Measurements from ENCODE around the gene PRKCH.
"Not testable (repeated sequence)": the region's sequence is repeated elsewhere in the genome, so short reads cannot be mapped to it uniquely, and the experiment has no call there.

Gene PRKCH

DNA sequence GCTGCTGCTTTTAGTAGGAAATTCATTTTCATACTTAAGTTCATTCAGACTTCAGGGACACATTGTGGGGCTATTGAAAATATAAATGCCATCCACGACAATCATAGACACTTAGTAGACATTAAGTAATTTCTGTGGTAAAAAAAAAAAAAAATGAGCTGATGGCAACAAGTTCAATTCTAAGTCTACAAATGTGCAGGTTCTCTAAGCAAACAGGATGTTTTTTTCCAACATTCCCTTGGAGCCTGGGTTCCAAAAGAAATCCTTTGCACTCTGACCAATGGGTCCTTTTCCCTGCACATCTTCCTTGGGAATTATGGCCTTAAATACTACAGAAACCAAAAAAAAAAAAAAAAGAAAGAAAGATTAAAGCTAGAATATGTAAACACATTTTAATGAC is 198.4 kb downstream of the PRKCH start:
- no peak for DNase-seq

DNA sequence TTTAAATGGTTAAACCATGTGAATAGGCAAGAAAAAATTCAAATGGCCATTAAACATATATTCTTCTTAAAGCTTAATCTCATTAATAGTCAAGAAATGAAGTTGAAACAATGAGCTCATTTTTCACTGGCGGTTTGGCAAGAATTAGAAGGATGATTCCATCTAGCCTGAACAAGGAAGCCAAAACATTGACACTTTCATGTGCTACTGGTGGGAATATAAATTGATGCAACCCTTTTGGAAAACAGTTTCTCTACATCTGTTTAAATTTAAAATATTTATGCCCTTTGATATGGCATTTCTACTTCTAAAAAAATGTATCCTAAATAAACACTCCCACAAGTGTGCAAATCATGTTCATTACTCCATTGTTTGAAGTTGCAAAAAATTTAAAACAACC is 199.2 kb downstream of the PRKCH start:
- DNase-seq = no peak

DNA sequence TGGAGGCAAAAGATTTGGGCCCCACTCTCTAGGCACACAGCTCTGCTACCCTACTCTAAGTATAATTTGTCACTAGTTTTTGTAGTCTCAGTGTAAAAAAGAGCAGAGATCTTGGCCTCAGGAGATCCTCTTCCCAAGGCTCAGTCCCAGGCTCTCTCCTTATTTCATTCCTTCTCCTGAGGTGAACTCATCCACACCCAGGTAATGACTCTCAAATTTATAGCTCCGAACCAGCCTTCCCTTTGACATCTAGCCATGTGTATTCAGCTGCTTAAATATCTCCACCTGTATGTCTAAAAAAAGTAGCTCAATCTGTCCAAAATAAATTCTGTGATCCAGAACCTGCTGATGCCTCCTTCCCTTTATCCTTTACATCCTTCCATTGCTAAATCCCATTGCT is 200.4 kb downstream of the PRKCH start:
- DNase-seq = no peak

DNA sequence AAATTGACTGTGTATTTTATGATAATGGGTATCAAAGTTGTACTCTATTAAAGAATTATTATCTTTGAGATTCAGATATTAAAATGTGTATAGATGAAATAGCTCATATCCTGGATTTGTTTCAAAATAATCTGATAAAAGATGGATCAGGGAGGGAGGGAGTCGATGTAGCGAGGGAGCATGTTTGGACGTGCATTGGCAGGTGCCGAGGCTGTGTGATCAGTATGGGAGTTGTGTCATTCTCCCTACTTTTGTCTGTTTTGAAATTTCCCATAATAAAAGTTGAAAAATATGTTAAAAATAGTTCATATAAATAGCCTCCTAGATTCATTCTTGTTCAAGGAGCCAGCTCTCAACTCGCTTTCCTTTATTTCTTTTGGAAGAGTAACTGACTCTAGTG is 202.4 kb downstream of the PRKCH start:
- no peak for DNase-seq

DNA sequence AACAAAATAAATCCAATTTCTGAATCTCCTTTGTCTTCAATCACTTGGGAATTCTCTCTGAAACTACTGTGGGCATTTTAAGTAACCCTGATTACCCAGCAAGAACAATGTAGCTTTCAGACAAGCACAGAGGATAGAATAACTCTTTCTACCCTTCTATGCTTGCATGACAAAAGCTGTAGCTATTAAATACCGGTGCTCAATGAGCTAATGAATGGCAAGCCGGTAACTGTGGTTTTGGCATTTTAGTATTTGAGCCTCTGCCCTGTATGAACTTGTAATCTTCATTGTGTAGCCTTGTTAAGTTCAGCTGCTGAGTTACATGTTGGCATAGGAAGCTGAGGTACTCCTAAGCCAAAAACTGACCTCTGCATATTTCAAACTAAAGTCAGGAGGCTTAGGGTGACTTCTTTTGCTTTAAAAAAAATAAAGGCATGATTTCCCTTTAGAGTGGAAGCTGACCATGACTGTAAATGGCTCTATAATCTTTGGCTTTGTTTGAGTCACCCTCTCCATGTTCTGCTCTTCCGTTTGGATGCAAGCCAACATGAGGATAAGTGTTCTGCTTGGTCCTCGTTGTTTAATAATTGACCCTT is 202.9 kb downstream of the PRKCH start:
- no peak for DNase-seq

DNA sequence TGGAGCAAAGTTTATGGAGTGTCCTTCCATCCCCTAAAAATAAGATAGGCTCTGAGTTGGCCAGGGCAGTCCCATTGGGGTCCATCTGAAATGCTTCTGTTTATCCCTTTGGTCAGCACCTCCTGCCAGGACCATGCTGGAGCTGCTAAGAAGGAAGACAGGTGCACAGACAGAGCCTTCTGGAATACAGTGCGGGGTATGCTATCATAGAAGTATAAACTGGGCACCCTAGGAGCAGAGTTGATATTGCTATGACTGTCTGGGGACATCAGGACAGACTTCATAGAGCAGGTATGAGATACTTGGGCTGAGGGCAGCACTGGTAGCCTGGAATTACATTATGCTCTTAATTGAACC is 203.5 kb downstream of the PRKCH start:
- no peak for DNase-seq

DNA sequence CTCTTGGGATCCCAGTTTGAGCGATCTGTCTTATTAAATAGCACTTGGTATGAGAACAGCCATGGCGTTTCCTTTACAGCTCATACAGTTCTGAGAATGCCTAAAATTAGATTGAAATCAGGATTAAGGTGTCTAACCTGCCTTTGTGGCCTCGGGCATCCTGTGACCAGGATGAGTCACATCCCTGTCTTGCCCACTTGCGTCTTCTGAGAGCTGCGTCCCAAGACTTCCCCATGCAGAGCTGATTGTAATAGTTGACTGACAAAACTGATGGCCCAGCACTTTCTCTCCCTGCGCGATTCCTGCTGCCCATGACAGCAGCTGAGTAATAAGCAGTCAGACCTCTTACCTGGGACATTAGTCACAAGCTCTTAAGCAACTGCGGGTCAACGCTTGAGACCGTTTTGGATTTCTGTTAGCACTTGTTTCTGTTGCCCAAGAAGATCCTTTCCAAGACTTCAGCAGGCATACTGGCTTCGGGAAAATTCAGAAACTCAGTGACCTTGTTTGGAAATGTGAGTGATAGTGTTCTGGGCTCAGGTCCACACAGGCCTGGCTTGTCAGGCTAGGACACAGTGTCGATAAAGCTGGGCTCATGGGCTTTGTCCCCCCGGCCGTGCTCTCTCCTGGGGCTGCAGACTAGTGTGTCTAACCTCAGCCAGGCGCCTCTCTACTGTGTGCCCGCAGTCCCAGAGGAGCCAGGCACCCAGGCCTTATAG is 204.1 kb downstream of the PRKCH start:
- peak; percentile 69 for DNase-seq

DNA sequence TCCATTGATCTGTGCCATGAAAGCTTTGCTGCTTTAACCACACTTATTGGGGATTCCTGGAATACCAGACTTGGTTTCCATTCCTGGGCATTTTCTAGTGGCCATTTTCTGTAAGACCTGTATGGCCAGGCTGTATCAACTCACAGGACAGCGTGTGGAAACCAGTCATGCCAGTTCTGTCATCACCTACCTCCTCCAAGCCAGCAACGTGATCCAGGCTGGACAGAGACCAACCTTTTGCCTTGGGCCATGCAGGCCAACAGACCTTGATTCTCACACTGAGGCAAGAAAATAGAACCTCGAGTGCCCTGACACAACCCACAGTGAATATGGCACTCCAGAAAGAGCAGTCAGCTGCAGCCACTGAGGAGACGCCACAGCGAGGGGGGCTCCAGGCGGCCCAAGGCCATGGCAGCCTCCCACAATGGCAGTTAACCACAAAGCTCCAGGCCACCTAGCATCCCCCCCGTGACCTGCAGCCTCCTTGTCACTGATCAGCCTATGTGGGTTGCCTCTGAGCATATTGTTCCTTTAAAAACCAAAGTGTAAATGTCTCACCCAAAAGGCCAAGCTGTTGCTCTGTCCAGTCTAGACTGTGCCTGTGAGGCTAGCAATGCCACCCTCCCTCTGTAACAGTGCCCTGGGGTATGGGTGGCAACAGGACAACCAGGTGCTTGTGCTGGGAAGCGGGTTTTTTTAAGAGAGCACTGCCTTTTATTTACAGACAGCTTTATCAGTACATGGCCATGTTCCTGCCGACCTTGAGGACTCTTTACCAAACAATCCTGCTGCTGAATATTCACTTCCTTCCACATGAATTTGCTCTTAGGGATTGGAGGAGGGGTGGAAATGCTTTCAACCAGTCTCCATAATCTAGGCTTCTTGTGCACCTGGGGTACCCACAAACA is 205.3 kb downstream of the PRKCH start:
- DNase-seq = no peak

DNA sequence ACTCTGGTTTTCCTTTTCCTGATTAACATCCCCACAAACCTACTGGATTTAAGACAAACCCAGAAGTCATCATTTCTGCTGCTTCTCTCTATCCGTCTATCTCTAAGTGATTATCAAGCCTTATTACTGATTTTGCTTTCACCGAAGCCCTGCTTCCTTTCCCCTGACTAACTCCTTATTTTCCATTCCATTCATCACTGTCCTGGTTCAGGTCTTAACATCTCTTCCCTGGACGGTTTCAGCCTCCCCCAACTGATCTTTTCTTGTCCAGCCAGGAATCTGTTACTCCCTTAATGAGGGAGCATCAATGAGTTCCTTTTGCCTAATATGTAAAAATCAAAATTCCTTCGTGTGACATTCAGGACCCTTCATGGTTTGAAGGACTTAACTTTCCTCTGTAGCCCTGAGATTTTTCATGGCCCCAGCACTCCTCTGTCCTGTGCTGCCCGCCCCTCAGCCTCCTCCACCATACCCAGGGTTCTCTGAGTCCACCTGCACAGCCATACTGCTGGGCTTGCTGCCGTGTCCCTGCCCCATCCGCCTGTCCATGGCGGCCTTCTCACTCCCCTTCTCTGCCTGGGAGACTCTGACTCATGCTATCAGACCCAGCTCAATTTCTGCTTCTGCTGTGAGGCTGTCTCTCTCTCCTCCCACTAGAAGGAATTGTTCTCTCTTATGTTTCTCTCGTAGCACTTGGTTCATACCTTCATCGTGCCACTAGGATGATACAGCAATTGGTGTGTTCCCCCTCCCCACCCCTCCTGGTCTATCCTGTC is 206.1 kb downstream of the PRKCH start:
- DNase-seq = no peak

DNA sequence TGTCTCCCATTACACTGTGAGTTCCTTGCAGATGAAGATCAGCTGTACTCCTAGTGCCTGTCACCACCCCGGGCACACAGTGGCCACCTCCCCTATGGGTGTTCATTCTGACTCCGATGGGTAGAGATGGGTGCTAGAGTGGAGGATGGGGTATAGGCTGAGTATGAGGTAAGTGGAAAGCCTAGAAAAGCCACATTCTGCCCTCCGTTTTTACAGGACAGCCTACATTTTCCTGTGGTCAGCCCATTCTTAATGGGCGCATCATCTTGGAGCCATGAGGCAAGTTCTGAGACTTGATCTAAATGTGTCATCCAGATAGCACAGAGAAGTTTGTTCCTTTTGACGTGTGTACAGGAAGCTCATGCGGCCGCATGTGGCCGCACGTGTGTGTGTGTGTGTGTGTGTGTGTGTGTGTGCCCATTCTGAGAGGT is 207.2 kb downstream of the PRKCH start:
- DNase-seq = peak; percentile 41

DNA sequence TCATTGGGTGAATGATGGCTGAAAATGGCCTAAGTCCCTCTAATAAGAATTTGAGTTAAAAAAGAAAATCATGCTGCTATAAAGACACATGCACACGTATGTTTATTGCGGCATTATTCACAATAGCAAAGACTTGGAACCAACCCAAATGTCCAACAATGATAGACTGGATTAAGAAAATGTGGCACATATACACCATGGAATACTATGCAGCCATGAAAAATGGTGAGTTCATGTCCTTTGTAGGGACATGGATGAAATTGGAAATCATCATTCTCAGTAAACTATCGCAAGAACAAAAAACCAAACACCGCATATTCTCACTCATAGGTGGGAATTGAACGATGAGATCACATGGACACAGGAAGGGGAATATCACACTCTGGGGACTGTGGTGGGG is 208.0 kb downstream of the PRKCH start:
- not testable (repeated sequence) for DNase-seq

DNA sequence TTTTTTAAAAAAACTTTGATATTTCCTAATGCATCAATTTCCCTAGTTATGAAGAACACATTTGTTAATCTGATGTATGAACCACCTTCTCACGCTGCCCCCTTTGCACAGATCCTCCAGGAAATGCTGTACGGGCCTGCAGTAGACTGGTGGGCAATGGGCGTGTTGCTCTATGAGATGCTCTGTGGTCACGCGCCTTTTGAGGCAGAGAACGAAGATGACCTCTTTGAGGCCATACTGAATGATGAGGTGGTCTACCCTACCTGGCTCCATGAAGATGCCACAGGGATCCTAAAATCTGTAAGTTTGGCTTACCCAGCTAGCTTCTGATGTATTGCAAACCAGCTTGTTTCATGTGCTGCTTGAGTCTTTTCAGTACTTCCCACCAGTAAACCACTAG is 208.9 kb downstream of the PRKCH start:
- no peak for DNase-seq

DNA sequence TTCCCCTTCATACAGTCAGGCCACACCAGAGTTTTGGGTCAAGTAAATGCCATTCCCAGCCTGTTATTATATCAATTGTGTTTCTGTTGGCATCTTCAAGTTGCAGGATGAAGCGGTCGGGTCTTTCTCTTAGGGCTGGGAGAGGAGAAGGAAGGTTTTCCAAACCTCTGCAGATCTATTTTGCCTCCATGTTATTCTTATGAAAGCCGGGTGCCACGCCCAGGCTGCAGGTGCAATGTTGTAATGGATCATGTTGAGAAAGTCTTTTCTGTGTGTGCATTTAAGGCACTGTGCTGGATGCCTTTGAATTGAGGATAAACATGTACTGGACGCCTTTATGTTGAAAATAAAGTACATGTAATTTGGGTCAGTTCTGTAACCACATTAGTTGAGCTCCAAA is 209.5 kb downstream of the PRKCH start:
- no peak for DNase-seq

DNA sequence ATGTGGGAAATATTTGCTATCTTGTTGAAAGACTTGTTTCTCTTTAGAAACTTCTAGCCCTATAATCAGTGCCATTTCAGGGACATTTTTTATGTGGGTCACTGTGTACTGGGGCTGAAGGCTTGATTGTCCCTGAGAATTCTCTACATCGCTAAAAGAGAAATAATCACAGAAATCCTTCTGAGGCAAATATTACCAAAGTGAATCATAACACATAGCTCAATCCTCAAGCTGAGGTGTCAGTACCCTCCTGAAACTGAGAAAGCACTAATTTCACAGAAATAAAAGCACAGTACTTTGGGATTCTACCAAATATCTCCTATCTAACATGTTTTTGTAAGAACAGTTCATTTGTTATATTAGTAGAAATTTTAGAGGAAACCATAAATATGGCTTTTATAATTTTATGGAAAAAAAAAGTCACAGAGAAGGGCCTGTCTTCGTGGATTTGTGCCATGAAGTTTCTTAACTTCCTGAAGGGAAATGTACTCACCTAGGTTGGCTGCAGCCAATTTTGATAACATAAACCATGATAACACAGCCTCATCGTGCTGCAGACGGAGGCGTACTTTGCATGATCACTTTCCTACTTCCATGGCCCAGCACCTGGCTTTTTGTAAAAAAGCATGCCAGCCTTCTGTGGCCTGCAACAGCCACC is 210.2 kb downstream of the PRKCH start:
- no peak for DNase-seq

DNA sequence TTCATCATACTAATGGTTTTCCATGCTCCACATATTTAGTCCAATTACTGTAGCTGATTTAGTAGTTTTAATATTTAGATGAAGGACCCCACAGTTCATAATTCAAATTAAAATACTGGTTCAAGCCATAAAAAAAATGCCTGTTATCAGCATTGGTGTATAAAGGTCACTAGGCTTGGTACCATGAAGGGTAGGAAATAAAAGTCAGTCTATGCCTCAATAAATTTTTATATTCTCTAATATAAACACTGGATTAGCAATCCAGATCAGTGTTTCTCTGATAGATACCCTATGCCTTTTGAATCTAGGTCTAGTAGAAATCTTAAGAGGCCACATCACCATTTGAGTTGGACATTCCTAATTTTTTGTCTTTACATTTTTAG is 210.7 kb downstream of the PRKCH start:
- DNase-seq = no peak

DNA sequence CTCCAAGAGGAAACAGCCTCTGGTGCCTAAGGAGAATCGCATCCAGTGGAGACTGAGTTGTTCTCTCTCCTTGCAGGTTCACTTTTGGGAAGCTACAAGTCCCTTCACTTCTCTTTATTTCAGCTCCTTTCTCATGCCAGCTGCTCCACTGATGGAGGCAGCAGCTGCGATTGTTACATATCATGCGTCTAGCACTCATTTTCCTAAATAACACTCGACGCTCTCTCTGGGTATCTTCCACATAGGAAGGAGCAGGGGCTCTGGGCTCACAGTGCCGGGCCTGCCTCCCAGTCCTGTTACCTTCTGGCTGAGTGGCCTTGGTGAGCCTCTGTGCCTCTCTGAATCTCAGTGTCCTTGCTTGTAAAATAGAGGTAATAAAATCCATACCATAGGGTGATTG is 211.4 kb downstream of the PRKCH start:
- no peak for DNase-seq

DNA sequence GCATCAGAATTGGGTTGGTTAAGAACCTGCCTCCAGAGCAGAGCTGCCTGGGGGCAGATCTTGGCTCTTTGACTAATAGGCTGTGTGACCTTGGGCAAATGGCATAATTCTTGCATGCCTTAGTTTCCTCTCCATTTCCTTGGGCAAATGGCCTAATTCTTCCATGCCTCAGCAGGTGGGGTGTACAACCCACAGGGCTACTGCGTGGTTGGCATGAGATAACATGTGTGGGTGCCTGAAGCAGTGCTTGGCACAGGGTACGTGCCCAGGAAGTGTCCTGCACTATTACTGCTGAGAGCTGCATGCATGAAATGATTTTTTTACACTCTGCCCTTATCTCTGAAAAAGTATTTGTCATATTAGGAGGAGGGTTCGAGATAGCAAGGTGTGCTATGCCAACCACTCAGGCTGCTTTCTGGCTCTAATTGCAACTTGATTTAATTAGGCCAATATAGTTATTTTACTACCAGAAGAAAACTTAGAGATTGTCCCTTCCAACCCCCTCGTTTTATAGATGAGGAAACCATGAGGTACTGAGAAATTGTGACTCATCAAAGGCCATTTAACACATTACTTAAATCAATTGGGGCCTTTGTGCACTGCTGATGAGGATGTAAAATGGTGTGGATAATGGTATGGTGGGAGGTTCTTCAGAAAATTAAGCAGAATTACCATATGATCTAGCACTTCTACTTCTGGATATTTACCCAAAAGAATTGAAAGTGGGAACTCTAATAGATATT is 212.3 kb downstream of the PRKCH start:
- DNase-seq = no peak

DNA sequence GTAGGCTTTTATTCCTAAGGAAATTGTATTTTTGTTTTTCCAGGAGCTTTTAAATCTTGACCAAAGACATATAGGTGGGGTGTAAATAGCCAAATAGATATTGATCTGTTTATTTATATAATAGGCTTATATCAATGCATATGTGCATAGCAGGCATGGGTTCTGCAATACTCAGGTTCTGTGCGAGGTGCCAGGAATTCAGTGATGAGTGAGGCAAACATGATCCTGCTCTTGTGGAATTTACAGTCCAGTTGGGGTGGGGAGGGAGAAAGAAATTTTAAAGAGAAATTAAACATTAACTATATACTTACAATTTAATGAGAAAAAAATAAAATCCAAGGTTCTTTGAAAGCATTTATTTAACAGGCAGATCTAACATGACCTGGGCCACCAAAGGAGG is 213.7 kb downstream of the PRKCH start:
- no peak for DNase-seq

DNA sequence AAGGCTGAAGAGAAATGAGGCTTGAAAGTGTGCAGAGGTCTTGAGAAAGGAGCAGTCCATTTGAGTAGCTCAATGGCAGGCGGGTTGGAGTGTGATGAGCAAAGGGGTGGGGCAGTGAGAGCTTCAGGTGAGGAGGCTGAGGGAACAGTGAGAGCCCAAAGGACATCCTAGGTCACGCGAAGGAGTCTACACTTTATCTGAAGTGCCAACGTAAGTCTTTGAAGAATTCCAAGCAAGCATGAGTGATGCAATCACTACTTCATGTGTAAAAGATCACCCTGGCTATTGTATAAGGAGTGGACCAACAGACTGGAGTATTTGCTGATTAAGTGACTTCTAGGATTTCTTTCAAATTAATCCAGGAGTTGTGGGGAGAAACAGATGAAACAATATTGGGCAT is 214.1 kb downstream of the PRKCH start:
- no peak for DNase-seq

DNA sequence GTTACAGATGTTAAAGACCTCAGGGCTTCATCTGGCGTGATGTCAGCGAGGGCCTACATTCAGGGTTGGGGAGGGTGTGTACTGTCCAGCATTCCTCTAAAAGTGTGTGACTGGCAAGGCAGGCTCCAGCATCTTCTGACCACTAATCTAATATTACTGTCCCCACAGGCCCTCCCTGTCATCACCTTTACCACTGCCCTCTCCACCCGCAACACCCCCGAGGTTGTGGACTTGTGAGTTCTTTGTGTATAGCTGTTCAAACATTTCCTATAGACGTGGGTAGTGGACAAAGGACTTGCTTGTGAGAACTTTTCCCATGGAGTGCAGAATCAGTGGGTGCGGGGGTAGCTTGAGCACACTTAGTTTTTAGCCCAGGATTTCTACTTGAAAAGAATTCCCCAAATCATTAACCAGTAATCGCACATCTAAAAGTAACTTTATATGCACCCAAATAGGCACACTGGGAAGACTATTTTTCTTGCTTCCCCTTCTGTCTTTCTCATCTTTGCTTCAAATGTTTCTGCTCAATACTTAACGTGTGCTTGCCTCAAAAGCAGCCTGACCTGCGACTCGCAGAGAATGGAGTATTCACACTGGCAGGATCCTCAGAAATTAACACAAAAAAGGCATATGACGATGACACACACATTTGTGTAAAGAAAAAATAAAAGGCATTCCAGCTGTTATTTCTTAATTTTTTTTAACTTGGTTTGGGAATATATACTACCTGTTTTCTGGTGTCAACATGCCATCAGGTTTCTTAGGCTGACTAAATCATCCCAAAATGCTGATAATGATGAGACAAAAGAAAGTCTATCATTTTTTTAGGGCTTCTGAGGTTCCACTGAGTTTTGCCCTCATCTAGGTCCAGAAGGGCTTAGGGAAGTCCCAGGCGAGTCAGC is 215.5 kb downstream of the PRKCH start:
- DNase-seq = no peak

All from stimulated activated naive CD4-positive, alpha-beta T cell treated with Interleukin-2 at 50 U/mL for 16 hours (primary cell).